GM19238 (cell line): ENCODE results near the gene ELP4.

Experiments
- DNase-seq: peaks from one replicate; pipeline ENCODE4 v3.0.0; 2011; ENCODE audit warnings: low spot score; ENCODE audit not compliant: insufficient read length

Gene ELP4

DNA sequence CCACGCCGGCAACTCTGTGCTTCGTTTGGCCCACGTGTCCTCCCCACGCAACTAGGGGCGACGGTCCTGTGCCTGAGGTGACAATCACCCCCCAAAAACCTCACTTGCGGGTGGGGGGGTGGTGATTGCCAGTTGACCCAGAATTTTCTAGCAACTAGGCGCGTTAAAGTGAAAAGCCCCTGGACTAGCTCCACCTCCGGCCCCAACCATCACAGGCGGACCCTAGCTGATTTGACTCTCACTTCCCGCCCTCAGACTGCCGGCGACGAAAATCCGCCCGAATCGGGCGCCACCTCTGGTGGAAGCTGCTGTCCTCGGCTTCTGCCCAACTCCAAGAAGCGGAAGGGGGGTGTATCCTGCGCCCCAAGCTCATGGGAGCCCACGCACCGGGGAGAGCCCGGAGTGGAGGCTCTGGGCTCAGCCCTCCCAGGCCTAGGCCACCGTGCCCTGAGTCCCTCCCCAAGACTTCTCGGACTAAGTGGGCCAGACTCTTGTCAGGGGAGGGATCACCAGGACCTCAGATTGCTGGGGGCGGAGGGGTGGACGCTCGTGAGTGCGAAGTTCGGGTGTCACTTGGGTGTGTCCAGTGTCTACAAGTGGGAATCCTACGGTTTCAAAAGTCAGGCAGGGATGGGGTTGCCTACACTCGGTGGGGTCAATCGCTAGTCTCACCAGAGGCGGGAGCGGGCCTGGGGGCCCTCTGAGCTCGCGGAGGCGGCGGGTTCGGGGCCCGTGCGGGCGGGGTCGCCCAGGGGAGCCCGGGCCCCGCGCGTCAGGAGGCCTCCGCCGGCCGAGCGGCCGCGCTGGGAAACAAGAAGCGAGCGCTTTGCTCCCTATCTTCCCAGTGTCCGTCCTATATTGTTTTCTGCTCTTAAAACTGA, 289.2 kb downstream of the ELP4 start:
- DNase-seq: no peak

DNA sequence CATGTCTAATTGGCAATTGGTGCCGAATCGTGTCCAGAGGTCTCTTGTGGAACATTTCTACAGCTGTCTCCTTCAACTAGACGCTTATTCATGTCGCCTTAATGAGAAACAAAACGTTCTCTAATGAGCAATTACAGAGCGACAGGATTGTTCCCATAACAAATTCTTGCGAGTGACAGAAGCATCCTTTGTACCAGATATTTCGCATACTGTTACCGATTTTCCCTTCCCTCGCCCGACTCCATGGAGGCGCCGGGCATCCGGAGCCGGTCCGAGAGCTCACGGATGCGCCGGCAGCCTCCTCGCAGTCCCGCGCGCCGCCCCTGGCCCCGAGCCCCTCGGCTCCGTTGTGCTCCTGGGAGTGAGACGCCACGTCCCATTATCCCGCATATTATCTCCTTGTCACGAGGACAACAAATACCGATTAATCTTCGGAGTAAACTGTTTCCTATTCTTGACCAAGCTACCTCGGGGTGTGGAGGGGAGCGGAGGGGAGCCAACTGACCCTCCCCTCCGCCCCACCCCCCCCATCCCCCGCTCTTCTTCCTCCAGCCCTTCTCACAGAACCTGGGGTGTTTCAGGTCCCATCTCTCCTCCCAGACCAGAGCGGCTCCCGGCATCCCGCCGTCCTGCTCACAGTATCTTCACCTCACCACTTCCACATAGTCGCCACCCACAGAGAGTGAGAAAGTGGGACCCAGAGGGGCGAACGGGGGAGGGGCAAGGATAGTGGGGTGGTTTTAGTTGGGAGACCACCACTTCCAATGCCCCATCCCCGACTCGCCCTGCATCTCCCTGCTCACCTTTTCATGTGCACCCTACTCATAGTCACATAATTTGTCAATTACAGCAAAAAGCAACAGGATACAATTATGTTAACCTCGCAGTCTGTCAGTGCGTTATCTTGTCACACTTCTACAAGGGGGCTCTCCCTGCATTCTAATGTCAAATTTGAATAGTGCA, 290.1 kb downstream of the ELP4 start:
- DNase-seq: no peak

DNA sequence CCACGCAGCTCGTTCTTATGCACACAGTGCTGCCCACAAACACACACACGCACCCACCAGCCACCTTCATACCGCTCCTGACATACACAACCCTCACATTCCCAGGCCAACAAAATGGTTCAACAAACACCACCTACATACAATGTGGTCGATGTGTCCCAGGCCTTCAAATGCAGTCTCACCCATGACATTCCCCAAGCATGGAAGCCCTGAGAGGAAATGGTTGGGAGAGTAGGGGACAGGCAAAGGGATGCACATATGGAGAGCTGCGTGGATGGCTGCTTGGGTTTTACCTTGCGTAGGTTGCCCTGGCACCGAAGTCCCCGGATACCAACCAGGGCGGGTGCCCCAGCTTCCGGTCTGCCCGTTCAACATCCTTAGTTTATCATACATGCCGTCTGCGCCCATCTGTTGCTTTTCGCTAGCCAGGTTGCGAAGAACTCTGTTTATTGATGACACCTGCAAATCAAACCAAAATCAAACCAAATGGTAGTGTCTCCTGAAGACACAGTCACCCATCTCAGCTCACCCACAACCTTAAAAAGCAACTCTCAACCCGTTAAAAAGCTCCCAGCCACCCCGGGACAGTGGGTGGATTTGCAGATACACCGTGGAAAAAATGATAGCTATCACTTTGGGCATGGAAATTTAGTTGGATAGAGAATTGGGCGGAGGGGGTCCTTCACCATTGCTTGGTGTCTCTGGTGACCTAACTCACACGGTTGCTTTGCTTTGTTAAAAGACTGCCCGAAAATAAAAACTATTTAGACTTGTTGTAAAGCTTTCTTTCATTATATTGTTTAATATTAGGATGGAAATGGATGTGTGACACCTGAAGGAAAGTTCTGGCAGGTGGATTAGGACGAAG, 291.1 kb downstream of the ELP4 start:
- DNase-seq: no peak

DNA sequence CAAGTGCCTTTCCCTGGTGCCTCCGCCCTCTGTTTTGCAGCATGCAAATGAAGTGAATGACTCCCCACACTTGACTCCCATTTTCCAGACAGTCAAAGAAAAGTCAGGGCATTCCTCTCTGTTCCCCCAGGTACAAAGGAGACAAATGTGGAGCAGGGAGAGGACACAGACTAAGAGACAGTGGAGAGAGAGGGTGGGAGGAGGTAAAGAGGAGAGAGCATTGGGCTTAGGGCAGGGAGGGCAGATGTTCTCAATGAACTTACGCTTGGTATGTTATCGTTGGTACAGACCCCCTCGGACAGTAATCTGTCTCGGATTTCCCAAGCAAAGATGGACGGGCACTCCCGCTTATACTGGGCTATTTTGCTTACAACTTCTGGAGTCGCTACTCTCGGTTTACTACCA, 291.7 kb downstream of the ELP4 start:
- DNase-seq: no peak

DNA sequence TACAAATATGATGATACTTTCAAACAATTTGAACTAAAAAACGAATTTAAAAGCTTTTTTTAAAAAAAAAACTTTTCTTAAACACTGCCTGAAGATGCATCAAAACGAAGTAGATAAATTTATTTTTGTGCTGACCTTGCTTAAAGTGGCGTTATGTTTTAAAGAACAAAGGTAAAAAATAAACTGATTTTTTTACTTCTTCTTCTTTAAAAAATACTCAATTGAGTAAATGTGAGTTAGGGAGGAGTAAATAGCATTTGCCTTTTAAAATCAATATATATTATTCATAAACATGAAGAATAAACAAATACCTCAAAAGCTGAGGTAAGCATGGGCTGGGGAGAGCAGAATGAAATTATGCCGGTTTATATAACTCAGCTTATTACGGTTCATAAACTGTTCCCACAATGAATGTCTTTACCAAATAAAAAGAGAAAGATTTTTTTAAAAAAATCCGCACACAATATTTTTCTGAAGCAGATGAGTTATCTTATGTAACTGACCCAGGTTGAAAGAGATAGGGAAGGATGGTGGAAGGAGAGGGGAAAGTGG, 292.5 kb downstream of the ELP4 start:
- no peak for DNase-seq

DNA sequence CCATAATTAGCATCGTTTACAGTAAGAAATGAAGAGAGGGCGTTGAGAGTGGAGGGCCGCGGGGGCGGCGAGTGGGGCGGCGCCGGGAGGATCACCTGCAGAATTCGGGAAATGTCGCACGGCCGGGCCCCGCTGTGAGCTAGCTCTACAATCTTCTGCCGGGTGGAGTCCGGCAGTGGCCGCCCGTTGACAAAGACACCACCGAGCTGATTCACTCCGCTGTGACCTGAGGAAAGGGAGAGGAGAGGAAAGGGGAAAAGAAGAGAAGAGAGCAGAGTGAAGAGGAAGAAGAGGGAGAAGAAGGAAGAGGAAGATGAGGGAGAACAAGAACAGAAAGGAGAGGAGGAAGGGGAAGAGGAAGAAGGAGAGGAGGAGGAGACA, 293.0 kb downstream of the ELP4 start:
- DNase-seq: no peak

DNA sequence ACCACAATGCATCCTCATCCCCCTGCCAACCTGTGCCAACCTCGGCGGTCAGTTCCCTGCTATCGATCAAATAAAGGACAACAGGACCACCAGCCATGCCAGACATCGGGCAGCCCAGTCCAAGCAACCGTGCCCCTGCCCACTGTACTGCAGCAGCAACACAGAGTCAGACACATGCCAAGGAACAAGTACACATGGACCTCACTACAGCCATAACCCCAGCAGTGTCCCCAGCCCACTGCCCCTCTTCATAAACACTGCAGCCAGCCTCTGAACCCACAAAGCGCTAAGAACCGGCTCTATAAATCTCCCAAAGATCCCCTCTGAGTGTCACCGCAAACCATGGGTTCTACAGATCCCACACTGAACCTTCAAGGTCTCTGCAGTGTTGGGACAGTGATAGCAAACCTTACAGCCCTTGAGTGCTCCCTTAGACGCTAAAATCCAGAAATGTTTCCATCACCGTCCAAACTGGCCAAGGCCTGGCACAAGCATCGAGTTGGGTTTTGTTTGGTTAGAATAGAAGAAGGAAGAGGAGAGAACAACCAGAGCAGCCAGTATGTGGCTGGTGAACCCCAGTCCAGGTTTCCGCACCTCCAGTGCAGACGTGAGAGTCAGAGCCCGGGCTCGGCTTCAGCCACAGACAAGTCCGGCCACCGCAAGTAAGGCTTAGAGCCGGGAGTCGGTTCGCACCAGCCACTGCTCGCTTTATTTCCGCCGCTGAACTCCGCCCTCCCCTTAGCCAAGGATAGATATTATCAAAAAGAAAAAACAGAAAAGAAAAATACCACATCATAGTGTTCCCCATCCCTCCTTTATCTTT, 293.6 kb downstream of the ELP4 start:
- DNase-seq: no peak

DNA sequence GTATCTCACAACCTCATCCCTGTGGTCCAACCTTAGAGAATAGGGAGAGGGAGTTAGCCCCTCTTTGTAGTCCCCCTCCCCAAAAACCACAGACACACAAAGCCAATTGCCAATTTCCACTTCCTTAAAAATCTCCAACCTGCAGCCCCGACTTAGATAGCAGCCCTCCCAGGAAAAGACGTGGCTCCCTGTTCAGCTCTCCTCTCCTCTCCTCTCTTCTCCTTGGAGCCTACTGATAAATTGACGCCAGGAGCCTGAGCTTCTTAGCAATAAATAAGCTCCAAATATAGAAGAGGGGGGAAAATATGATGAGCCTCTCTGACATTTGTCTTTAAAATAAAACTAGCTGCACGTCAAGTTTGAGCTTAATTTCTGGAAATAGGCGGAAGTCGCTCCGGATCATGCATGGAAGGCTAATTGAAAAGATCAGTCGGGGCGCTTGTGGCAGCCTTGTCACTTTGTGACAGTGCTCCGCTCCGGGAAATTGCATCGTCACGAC, 294.3 kb downstream of the ELP4 start:
- DNase-seq: no peak

DNA sequence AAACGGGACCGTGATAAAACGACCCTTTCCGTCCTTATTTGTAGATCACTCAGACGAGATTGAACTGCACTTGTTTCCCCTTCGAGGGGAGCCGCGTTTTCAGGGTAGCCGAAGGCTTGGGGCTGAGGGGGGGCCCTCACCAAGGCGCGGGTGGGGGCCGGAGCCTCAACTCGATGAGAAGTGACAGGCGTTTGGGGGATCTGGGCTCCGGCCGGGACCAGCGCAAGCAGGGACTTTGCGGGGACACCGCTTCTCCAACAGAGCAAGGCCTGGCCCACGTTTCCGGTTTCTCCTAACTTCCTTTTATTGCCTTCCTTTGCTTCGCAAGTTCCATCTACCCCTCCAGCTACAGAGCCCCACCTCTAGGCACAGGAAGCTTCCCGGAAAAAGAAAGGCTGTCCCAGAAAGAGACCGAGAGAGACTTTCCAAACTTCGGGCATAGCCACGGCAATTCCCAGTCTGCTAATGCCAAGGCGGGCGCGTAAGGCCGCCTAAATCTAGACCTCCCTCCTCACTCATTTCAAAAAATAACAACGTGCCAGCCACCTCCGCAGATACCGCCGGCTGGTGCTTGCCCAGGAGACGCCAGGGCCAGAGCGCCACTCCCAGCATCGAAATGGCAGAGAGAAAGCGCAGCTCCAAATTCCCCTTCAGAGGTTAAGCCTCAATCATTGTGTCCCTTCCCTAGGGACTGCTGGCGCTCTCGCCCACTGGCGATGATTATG, 294.9 kb downstream of the ELP4 start:
- DNase-seq: no peak

DNA sequence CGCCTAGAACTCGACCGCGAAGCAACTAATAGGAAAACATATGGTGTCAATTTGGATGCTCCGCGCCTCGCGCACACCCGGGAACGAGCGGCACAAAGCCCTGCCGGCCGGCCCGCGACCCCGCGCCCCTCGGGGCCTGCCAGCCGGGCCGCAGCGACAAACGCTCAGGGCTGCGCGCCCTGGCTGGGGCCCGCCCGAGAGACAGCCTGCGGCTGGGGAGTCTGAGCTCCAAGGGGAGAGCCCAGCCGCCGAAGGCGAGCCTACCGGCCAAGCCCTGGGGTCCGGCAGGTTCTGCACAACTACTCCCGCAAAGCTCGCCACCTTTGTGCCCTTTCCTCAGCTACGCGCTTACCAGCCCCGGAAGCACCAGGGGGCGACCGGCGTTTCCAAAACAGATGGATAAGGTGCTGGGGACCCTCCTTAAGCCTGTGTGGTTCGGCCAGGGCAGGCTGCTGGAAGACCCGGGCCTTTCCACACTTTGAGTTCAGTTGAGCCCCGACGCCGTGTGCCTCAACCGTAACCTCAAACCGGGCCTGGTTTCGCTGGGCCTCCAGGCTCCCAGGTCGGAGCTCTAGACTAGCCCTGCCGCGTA, 295.6 kb downstream of the ELP4 start:
- no peak for DNase-seq

DNA sequence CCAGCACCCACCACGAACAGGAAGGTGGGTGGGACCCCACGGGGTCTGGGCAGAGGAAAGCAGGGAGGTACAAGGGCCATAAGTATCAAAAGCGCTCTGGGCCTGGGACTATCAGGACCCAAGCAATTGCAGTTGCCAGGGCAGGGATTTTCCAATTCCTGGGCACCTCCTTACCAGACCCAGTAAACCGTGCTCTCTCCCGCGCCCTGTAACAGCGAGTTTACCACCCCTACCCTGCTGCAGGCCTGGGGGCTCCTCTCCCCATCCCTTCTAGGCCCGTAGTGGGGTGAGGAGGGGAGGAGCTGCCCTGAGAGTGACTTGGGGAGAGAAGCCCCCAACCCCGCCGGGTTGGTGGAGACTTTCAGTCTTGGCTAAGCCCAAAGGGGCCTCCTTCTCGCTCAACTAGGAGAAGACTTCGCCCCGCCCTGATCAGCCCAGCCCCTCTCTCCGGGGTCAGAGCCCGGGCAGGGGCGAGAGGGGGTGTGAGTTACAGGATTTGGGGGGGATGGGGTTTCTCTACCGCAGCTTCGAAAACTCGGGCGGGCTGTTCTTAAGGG, 296.1 kb downstream of the ELP4 start:
- DNase-seq: no peak

DNA sequence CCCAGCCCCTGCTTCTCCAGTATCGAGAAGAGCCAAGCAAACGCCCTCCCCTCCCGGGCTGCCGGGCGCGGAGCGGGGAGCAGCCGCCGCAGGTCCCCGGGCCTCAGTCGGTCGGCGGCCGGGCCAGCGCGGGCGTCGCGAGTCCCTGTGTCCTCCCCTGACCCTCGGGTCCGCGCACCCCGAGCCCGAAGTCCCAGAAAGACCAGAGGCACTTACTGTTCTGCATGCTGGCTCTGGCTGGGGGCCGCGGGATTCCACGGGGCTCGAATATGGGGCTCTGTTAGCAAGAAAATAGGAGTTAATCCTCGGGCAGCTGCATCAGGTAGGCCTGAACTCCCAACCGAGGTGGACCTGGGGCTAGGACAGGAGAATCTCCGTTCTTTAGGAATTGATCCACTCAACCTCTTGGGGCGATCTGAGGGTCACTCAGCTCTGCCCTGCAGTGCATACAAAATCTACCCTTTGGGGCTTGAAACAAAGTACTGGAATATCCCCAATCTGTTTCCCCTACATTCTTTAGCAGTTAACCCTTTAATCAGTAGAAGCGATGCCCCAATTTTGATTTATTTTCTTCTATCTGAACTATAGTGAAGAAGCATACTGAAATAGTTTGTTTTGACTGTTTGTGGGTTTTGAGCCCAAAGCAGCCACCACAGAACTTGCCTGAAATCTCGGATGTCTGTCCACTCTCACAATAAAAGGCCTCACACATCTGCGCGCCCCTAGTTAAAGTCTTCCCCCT, 296.8 kb downstream of the ELP4 start:
- DNase-seq: no peak

DNA sequence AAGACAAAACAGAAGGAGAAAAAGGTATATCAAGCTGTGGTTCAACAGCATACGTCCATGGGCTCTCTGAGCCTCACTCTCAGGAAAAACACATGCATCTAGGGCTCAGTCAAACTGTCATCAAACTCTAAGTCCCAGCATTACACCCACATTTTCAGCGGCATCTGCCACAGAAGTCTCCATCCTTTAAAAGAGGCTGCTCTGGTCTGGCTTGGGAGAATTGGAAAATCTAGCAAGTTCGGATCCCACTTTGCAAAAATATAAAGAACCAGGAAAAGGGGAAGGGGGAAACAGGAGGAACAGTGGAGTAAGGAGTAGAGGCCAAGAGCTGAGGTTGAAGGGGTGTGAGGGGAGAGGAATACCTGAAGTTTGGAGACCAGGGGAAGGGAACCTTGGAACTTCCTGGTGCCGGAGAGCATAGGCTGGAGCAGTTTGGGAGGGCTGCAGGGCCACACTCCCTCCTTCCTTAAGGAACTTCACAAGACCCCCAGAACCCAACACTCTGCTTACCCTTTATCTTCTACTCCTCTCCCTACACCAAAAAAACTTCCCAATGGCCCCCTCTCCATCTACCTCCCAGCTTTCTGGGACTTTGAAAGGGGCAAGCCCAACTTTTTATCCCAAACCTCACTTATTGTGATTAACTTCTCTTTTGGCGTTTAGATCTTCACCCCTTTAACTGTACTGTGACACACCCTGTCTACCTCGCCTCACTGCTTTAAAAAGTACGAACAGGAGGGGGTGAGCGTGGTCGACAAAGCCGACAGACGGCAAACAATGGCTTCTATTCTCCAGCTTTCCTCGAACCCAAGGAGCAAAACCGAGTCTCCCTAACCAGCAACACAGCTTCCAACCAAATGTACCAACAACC, 297.6 kb downstream of the ELP4 start:
- no peak for DNase-seq

DNA sequence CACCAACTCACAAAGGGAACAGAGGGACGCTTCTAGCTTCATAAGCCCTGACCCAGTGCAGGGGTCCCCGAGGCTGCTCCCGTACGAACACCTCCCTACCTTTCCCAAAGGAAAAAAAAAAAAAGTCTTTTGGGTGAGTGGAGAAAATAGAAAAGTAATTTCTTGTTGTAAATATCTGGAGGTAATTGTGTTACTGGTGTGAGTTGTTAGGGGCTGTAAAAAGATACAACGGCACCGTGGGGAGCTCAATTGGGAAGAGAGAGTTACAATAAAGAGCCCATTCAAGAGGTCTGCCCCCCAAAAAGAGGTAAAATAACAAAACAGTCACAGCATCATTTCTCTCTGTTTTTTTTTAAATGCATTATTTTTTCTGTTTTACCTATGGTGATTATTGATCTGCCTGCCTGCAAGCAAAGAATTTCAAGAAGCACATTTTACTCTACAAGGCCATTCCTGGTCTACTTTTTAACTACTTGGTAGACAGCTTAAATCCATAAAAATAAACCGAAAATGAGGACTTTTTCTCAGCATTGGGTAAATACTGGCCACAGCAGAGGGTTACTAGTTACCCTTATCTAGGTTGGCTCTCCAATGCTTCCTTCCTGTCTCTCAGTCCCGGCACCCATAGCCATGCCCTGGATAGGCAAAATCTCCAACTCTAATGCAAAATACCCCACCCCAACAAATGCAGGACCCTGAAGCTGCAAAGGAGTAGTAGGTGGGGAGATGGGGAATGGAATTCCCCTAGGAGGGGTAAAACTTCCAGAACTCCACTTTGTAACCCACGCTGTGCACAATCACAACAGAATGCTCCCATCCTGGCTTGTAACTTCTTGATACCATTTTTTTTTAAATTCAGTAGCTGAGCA, 298.5 kb downstream of the ELP4 start:
- no peak for DNase-seq

DNA sequence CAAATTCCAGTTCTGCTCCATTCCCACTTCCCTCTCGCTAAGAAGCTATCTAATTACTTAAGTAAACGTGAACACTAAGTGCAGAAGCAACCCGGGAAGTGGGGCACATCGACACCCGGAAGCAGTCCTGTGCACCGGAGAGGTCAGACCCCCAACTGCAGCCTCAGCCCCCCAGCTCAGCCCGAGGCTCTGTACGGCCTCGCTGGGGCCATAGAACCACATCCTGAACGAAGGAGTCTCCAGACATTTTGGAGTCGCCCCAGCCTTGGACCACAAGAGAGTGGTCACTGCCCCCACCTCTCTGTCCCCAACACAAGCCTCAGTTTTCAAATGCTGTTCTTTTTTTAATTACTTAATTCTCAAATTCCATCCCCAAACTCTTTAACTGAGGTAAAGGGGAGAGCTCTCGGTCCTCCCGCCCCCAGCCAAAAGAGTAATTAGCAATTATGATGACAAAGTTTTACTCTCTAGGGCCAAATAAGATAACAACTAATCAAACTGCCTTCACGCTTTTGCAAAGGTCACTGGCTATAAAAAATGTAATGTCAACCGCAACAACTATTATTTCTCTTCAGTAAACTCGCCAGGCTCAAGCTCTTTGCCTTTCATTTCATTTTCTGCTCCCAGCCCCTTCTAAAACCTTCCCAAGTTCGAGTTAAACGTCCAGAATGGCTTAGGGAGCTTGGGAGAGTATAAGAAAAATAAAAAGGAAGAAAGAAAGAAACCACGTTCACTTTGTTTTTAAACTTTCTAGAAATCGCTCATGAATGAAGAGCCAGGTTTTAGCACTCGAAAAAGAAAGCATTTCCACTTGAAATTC, 299.4 kb downstream of the ELP4 start:
- no peak for DNase-seq
